Adrenal gland (tissue), 12 donors: ENCODE data around the gene NPR3. TPM values are rescaled to one million over a fixed set of nuclear protein-coding genes. Genes with fewer than 3 reads are reported as not detected.

Source experiments
- DNase-seq, 7 donors: peaks; one replicate each; pipeline ENCODE4 v3.0.0-alpha.2; 2019 to 2020
- H3K27ac ChIP-seq, 5 donors: fragments of 200-600 bp; sonication (generic) in 4 of 5; 1 replicate in 3 of 5; 2 replicates in 2 of 5; pipeline versions ENCODE4 v1.5.1 to v1.8.0; 2016 to 2020; ENCODE audit warnings: mild to moderate bottlenecking in 1 of 5
- H3K27me3 ChIP-seq: fragments of 200-600 bp; 2 replicates; pipeline ENCODE4 v1.8.0; 2021
- H3K36me3 ChIP-seq, 2 donors: fragments of 200-600 bp; replicated peaks in 1 of 2; 1 replicate in 1 of 2; 2 replicates in 1 of 2; pipeline versions ENCODE4 v1.5.1 to v1.8.0; 2018 to 2022
- H3K4me1 ChIP-seq, 2 donors: fragments of 200-600 bp; replicated peaks in 1 of 2; 1 replicate in 1 of 2; 2 replicates in 1 of 2; pipeline versions ENCODE4 v1.5.1 to v1.8.0; 2018 to 2021
- H3K4me3 ChIP-seq, 4 donors: fragments of 200-600 bp; sonication (generic) in 3 of 4; one replicate each; pipeline ENCODE4 v1.5.1; 2016 to 2018
- H3K9me3 ChIP-seq, 3 donors: fragments of 200-600 bp; sonication (generic) in 1 of 3; replicated peaks in 1 of 3; 1 replicate in 2 of 3; 2 replicates in 1 of 3; pipeline versions ENCODE4 v1.5.1 to v1.8.0; 2016 to 2021
- CTCF ChIP-seq, 6 experiments: fragments of 450-650 bp in 4 of 6; fragments of 200-600 bp in 2 of 6; sonication (generic) in 1 of 6; IDR thresholded peaks; 1 replicate in 5 of 6; 2 replicates in 1 of 6; pipeline versions ENCODE4 v1.5.1 to v1.8.0; 2016 to 2021; ENCODE audit warnings: antibody characterized with exemption in 6 of 6, mild to moderate bottlenecking in 2 of 6, moderate library complexity in 1 of 6
- POLR2A ChIP-seq, 2 donors: fragments of 450-650 bp; IDR thresholded peaks; one replicate each; pipeline ENCODE4 v1.6.1; 2017; ENCODE audit warnings: antibody characterized with exemption in 2 of 2, mild to moderate bottlenecking in 2 of 2, moderate library complexity in 1 of 2
- WGBS, 4 donors: extraction: QIAGEN DNeasy Blood & Tissue Kit in 2 of 4; methylation state at CpG; one replicate each; pipeline versions ENCODE4 v1.1.5 to v1.1.7; 2013 to 2017; 5-methylcytosine and 5-hydroxymethylcytosine counted together
- intact Hi-C, 2 donors: fragments of 100-400 bp; cut with DNase I; formaldehyde crosslinking; loops; one replicate each; pipeline versions ENCODE4 v1.14.1 to v1.15.0; 2022 to 2023
- polyA plus RNA-seq, 3 donors: library from polyadenylated mRNA; stranded (reverse); fragments of 200-250 nt in 2 of 3; fragments of 350-450 nt in 1 of 3; fragmentation: Illumina TruSeq in 1 of 3; extraction: RNeasy Lipid Tissue Mini Kit (QIAGEN cat#74804) in 1 of 3; gene quantifications; one replicate each; pipeline ENCODE4 v1.2.3, GENCODE V29; 2013 to 2014
- total RNA-seq, 9 donors: library from RNA; depleted of rRNA in 4 of 9; stranded (reverse); fragments of >200 nt in 4 of 9; fragments of 120-200 nt in 1 of 9; fragmentation: NEBNext Ultra II Directional in 1 of 9; extraction: Animal tissue kit (Norgen Biotek cat#: 25700) in 1 of 9; gene quantifications; one replicate each; pipeline versions ENCODE4 v1.1.0 to v1.2.4, GENCODE V29; 2013 to 2023
- donor health status: healthy with polysubstance abuse.
- donor health status: Bipolar disorder and iron deficiency.
- donor health status: DM: yes; HTN: yes; CAD: no.
- donor health status: DM: no; HTN: no; CAD: no.
- donor health status: DM: no; HTN: no; CAD: no.
- donor health status: DM: yes; HTN: yes; CAD: no.

NPR3 gene
- total and polyA plus RNA-seq, 12 donors = 1.8 to 156 (median 9.3) TPM

- Histone ChIP-seq H3K27me3 (no peaks in the 10 kb centered on the region), H3K9me3 (no peaks in the 10 kb centered on the region), H3K4me3 (no peak overlapping the region), H3K36me3 (no peaks in the 10 kb centered on the region), H3K27ac (no peak overlapping the region), H3K4me1 (no peaks in the 10 kb centered on the region)
- intact Hi-C loops = no loop called here
- DNase-seq = no peak
- TF ChIP-seq POLR2A (IDR thresholded peaks at IDR 0.05) = no peak
- no peak for TF ChIP-seq CTCF (IDR thresholded peaks at IDR 0.05)
Measured at GRCh38 chr5:32776200-32776599, 65.1 kb downstream of the NPR3 start.

GRCh38 chr5:32777222-32777621 is 66.1 kb downstream of the NPR3 start:
- TF ChIP-seq CTCF (IDR thresholded peaks at IDR 0.05) (no peak), POLR2A (IDR thresholded peaks at IDR 0.05) (no peak)
- DNase-seq = no peak
- no peak overlapping the region for H3K4me3 ChIP-seq
- no peaks in the 10 kb centered on the region for H3K4me1 ChIP-seq
- H3K9me3 ChIP-seq = no peaks in the 10 kb centered on the region
- no peak overlapping the region for H3K27ac ChIP-seq
- H3K36me3 ChIP-seq = no peaks in the 10 kb centered on the region
- WGBS, 4 donors = 90 to 100% (median 95%) methylated on average over 2 of the region's 2 CpGs
- intact Hi-C loops = no loop called here
- H3K27me3 ChIP-seq = no peaks in the 10 kb centered on the region

GRCh38 chr5:32777733-32778132 is 66.6 kb downstream of the NPR3 start:
- TF ChIP-seq POLR2A (IDR thresholded peaks at IDR 0.05) = no peak
- no peak for TF ChIP-seq CTCF (IDR thresholded peaks at IDR 0.05)
- intact Hi-C loops = no loop called here
- no peak overlapping the region for H3K4me3 ChIP-seq
- no peaks in the 10 kb centered on the region for H3K9me3 ChIP-seq
- no peak overlapping the region for H3K27ac ChIP-seq
- no peaks in the 10 kb centered on the region for H3K36me3 ChIP-seq
- no peaks in the 10 kb centered on the region for H3K4me1 ChIP-seq
- 72 to 83% (median 78%) methylated on average over 2 of the region's 2 CpGs for WGBS, 4 donors
- no peaks in the 10 kb centered on the region for H3K27me3 ChIP-seq
- DNase-seq = peak in 1 of 7 donors; percentile 13

- Histone ChIP-seq H3K4me3 (no peak overlapping the region), H3K27me3 (no peaks in the 10 kb centered on the region), H3K27ac (no peak overlapping the region), H3K4me1 (no peaks in the 10 kb centered on the region), H3K36me3 (no peaks in the 10 kb centered on the region), H3K9me3 (no peaks in the 10 kb centered on the region)
- TF ChIP-seq POLR2A (IDR thresholded peaks at IDR 0.05) (no peak), CTCF (IDR thresholded peaks at IDR 0.05) (no peak)
- no peak for DNase-seq
- intact Hi-C loops = no loop called here
- 89 to 98% (median 95%) methylated on average over 2 of the region's 2 CpGs for WGBS, 4 donors
Measured at GRCh38 chr5:32778403-32778802, 67.3 kb downstream of the NPR3 start.
